ENCODE results near the gene MROH8. TPM values are rescaled to one million over a fixed set of nuclear protein-coding genes. Genes with fewer than 3 reads are reported as not detected.

MROH8 gene
- total and polyA plus RNA-seq, 2 of the 13 experiments (the other 11 are each of a cell fraction or from before 2014, with no cell fraction given) = 2.6 to 5.5 TPM

- H3K4me3 ChIP-seq (replicated peaks in 1 of 3; ENCODE audit: insufficient read depth in 1 of 3, low read depth in 2 of 3, low read length in 3 of 3) = no peak overlapping the region
- no peak overlapping the region for H2AFZ ChIP-seq (ENCODE audit: low read length)
- no peak overlapping the region for H3K4me2 ChIP-seq (ENCODE audit: low read depth, low read length)
- ChIA-PET CTCF (ENCODE audit: low intra/inter-chr PET ratio, low total read pairs) (no interaction called here), POLR2A (no interaction called here)
- BruUV-seq (replicated peaks) = no TSS peak
- H3K27ac ChIP-seq (ENCODE audit: extremely low read length, insufficient read depth, low read length) = no peak overlapping the region
- intact Hi-C loops (cut with micrococcal nuclease; ENCODE audit: unreplicated experiment) = no loop called here
- FAIRE-seq (no peak), DNase-seq (ENCODE audit: low spot score) (no peak), ATAC-seq (no peak)
- peaks cover 64 to 95% of the 10 kb centered on the region in 2 experiments for H3K36me3 ChIP-seq (replicated peaks in 1 of 2; ENCODE audit: control insufficient read depth in 1 of 2, insufficient read depth in 2 of 2, low read length in 2 of 2)
- peaks cover 10% of the 10 kb centered on the region for H3K4me1 ChIP-seq (ENCODE audit: insufficient read depth, low read length)
- no peak for TF ChIP-seq NR0B2 (CRISPR knock-in tag; IDR thresholded peaks at IDR 0.05)
- no peak for TF ChIP-seq MIXL1 (CRISPR knock-in tag; IDR thresholded peaks at IDR 0.05)
- TF ChIP-seq PAXIP1 (CRISPR knock-in tag; conservative IDR thresholded peaks at IDR 0.05) = no peak
- TF ChIP-seq ZNF451 (CRISPR knock-in tag; IDR thresholded peaks at IDR 0.05) = no peak
- no peak for TF ChIP-seq SIX4 (CRISPR knock-in tag; IDR thresholded peaks at IDR 0.05)
- TF ChIP-seq USF2 (IDR thresholded peaks at IDR 0.05; ENCODE audit: low read depth, low read length) = no peak
- TF ChIP-seq USF2 (CRISPR knock-in tag; IDR thresholded peaks at IDR 0.05; ENCODE audit: borderline replicate concordance) = no peak
- TF ChIP-seq ZNF777 (CRISPR knock-in tag; IDR thresholded peaks at IDR 0.05) = no peak
- TF ChIP-seq ZNF234 (CRISPR knock-in tag; conservative IDR thresholded peaks at IDR 0.05) = no peak
- TF ChIP-seq KLF11 (CRISPR knock-in tag; IDR thresholded peaks at IDR 0.05) = no peak
- no peak for TF ChIP-seq PAX8 (CRISPR knock-in tag; IDR thresholded peaks at IDR 0.05; ENCODE audit: borderline replicate concordance)
- TF ChIP-seq TCF7L2 (IDR thresholded peaks at IDR 0.05; ENCODE audit: low read depth, low read length) = no peak
- no peak for TF ChIP-seq BORCS8-MEF2B (CRISPR knock-in tag; IDR thresholded peaks at IDR 0.05)
- no peak overlapping the region for H3K9ac ChIP-seq (ENCODE audit: insufficient read depth, low read depth, low read length)
- H3K27me3 ChIP-seq (ENCODE audit: control insufficient read depth in 1 of 2, insufficient read depth in 2 of 2, low read length in 2 of 2) = no peaks in the 10 kb centered on the region
- peaks cover 17% of the 10 kb centered on the region for H4K20me1 ChIP-seq (ENCODE audit: insufficient read depth, low read length)
- no peaks in the 10 kb centered on the region for H3K9me3 ChIP-seq (ENCODE audit: low read length)
- in situ Hi-C loops (cut with HindIII; ENCODE audit: extremely low pct_ligation_motif_present, low pct_unique_long_range_greater_than_20kb) = no loop called here
- peaks cover 23% of the 10 kb centered on the region for H3K79me2 ChIP-seq (ENCODE audit: insufficient read depth, low read length)
Measured at GRCh38 chr20:37223053-37223452, 43.7 kb upstream of the MROH8 start.

All from HepG2 (cell line).